ENCODE data around the gene SPAG4.

Gene SPAG4

GRCh38 chr20:35625584-35626385, 10.2 kb downstream of the SPAG4 start:
- DNase-seq = no peak

GRCh38 chr20:35626386-35627001, 10.9 kb downstream of the SPAG4 start:
- no peak for DNase-seq

GRCh38 chr20:35627121-35627520, 11.5 kb downstream of the SPAG4 start:
- DNase-seq = no peak

- DNase-seq = no peak
Measured at GRCh38 chr20:35629427-35630145, 14.0 kb downstream of the SPAG4 start.

- DNase-seq = no peak
Measured at GRCh38 chr20:35630636-35631035, 15.0 kb downstream of the SPAG4 start.

- no peak for DNase-seq
Measured at GRCh38 chr20:35632539-35633115, 17.0 kb downstream of the SPAG4 start.

GRCh38 chr20:35635652-35636051, 20.0 kb downstream of the SPAG4 start:
- DNase-seq = no peak

- no peak for DNase-seq
Measured at GRCh38 chr20:35636095-35636494, 20.5 kb downstream of the SPAG4 start.

GRCh38 chr20:35637276-35637675, 21.6 kb downstream of the SPAG4 start:
- no peak for DNase-seq

GRCh38 chr20:35638751-35639150, 23.1 kb downstream of the SPAG4 start:
- DNase-seq = no peak

- DNase-seq = no peak
Measured at GRCh38 chr20:35640724-35641123, 25.1 kb downstream of the SPAG4 start.

GRCh38 chr20:35641743-35642142, 26.1 kb downstream of the SPAG4 start:
- no peak for DNase-seq

- no peak for DNase-seq
Measured at GRCh38 chr20:35643045-35643444, 27.4 kb downstream of the SPAG4 start.

- DNase-seq = no peak
Measured at GRCh38 chr20:35644806-35645205, 29.2 kb downstream of the SPAG4 start.

- no peak for DNase-seq
Measured at GRCh38 chr20:35648836-35649235, 33.2 kb downstream of the SPAG4 start.

GRCh38 chr20:35650632-35651031, 35.0 kb downstream of the SPAG4 start:
- no peak for DNase-seq

GRCh38 chr20:35651958-35652357, 36.3 kb downstream of the SPAG4 start:
- DNase-seq = no peak

- no peak for DNase-seq
Measured at GRCh38 chr20:35652641-35653429, 37.2 kb downstream of the SPAG4 start.

GRCh38 chr20:35653430-35653734, 37.8 kb downstream of the SPAG4 start:
- DNase-seq = no peak

GRCh38 chr20:35653893-35654292, 38.3 kb downstream of the SPAG4 start:
- DNase-seq = no peak

- no peak for DNase-seq
Measured at GRCh38 chr20:35654415-35654814, 38.8 kb downstream of the SPAG4 start.

- no peak for DNase-seq
Measured at GRCh38 chr20:35657271-35657670, 41.6 kb downstream of the SPAG4 start.

Data from SIG-M5 (cell line).